ENCODE data around the gene GFI1B. TPM values are rescaled to one million over a fixed set of nuclear protein-coding genes. Genes with fewer than 3 reads are reported as not detected.

GFI1B gene
- total RNA-seq, 1 experiment from 2014 or later, result not detected

DNA sequence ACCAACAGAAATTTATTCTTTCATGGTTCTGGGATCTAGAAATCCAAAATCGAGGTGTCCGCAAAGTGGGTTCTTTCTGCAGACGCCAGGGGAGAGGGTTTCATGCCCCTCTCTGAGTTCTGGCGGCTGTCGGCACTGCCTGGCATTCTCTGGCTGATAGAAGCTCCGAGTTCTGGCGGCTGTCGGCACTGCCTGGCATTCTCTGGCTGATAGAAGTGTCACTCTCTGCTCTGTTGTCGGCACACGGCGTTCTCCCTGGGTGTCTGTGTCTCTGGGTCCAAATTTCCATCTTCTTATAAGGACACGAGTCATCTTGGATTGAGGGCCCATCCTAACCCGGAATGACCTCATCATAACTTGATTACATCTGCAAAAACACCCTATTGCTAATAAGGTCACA is 7.6 kb downstream of the GFI1B start:
- Mint-ChIP-seq H3K4me3 (ENCODE audit: low read depth, unreplicated experiment) (no peak overlapping the region), H3K36me3 (ENCODE audit: insufficient read depth, unreplicated experiment) (peaks cover 5% of the 10 kb centered on the region), H3K9me3 (ENCODE audit: low read depth, unreplicated experiment) (no peaks in the 10 kb centered on the region), H3K4me1 (ENCODE audit: low read depth, unreplicated experiment) (no peaks in the 10 kb centered on the region), H3K27ac (ENCODE audit: unreplicated experiment) (no peak overlapping the region), H3K27me3 (ENCODE audit: unreplicated experiment) (peaks cover 54% of the 10 kb centered on the region)
- no peak for DNase-seq
- CTCF ChIA-PET, result no interaction called here
- BruUV-seq (replicated peaks), result no TSS peak
- intact Hi-C loops (cut with micrococcal nuclease; ENCODE audit: unreplicated experiment), result no loop called here
- no peak for TF ChIP-seq CTCF (IDR thresholded peaks at IDR 0.05; ENCODE audit: unreplicated experiment)

DNA sequence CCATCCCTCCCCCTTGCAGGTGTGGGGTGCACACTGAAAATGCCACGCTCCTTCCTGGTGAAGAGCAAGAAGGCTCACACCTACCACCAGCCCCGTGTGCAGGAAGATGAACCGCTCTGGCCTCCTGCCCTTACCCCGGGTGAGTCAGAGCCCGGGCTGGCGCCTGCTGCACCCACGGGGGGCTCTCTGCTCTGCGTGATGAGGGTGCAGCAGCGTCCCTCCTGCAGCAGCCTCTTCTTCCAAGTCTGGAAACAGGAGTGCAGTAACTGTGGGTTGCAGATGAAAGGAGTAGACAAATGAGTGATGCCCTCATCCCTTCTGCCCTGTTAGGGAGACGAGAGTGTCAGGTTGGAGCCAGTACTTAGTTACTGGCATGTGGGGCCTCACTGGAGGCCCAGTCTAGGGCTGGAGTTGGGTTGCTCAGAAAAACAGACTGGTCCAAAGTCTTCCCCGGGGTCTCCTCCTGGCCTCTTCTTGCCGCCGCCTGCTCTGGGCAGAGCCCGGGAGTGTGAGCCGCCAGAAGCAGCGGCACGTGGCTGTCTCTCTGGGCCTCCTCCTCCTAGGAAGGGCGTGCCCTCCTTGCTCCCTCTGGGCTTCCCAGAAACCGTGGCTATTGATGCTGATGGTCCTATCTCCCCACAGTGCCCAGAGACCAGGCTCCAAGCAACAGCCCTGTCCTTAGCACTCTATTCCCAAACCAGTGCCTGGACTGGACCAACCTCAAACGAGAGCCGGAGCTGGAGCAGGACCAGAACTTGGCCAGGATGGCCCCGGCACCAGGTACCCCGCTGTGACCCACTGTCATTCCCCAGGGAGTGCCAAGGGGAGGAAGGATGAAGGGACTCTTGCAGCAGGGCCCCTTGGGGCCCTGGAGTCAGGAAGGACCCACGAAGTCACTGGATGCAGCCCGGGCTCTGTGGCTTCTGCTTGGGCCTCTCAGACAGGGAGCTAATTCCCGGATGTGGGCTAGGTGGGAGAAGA is 8.4 kb downstream of the GFI1B start:
- intact Hi-C loops (cut with micrococcal nuclease; ENCODE audit: unreplicated experiment), result no loop called here
- CTCF ChIA-PET, result interaction anchor here (0.6 kb wide), 1 partner anchor 61 kb away, joined by 4 read pairs; no protein-coding TSS in a partner anchor

GRCh38 chr9:132988244-132989013 is 9.9 kb downstream of the GFI1B start:
- no TSS peak for BruUV-seq (replicated peaks)
- H3K4me1 Mint-ChIP-seq (ENCODE audit: low read depth, unreplicated experiment), result no peaks in the 10 kb centered on the region
- intact Hi-C loops (cut with micrococcal nuclease; ENCODE audit: unreplicated experiment), result no loop called here
- no peaks in the 10 kb centered on the region for H3K9me3 Mint-ChIP-seq (ENCODE audit: low read depth, unreplicated experiment)
- no peak for DNase-seq
- TF ChIP-seq CTCF (IDR thresholded peaks at IDR 0.05; ENCODE audit: unreplicated experiment), result no peak
- peaks cover 68% of the 10 kb centered on the region for H3K27me3 Mint-ChIP-seq (ENCODE audit: unreplicated experiment)
- CTCF ChIA-PET, result no interaction called here
- no peak overlapping the region for H3K4me3 Mint-ChIP-seq (ENCODE audit: low read depth, unreplicated experiment)
- peaks cover 5% of the 10 kb centered on the region for H3K36me3 Mint-ChIP-seq (ENCODE audit: insufficient read depth, unreplicated experiment)
- H3K27ac Mint-ChIP-seq (ENCODE audit: unreplicated experiment), result no peak overlapping the region

More for the DNA sequence above, 8.4 kb downstream of the GFI1B start:
- TF ChIP-seq CTCF (IDR thresholded peaks at IDR 0.05; ENCODE audit: unreplicated experiment), result no peak
- Mint-ChIP-seq H3K4me1 (ENCODE audit: low read depth, unreplicated experiment) (no peaks in the 10 kb centered on the region), H3K4me3 (ENCODE audit: low read depth, unreplicated experiment) (no peak overlapping the region), H3K27me3 (ENCODE audit: unreplicated experiment) (peaks cover 60% of the 10 kb centered on the region), H3K36me3 (ENCODE audit: insufficient read depth, unreplicated experiment) (peaks cover 5% of the 10 kb centered on the region), H3K9me3 (ENCODE audit: low read depth, unreplicated experiment) (no peaks in the 10 kb centered on the region), H3K27ac (ENCODE audit: unreplicated experiment) (no peak overlapping the region)
- no TSS peak for BruUV-seq (replicated peaks)
- DNase-seq, result no peak

DNA sequence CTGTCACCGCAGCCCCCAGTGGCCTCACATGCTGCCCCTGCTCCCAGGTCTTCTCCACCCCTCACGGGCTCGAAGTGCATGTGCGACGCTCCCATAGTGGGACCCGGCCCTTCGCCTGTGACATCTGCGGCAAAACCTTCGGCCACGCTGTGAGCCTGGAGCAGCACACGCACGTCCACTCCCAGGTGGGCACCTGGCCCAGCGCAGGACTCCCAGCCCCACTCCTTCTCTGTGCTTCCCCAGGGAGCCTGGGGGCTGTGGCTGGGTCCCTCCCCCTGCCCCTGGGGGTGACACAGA is 10.5 kb downstream of the GFI1B start:
- intact Hi-C loops (cut with micrococcal nuclease; ENCODE audit: unreplicated experiment), result no loop called here
- BruUV-seq (replicated peaks), result no TSS peak
- no peak for DNase-seq
- Mint-ChIP-seq H3K4me3 (ENCODE audit: low read depth, unreplicated experiment) (no peak overlapping the region), H3K36me3 (ENCODE audit: insufficient read depth, unreplicated experiment) (peaks cover 5% of the 10 kb centered on the region), H3K4me1 (ENCODE audit: low read depth, unreplicated experiment) (no peaks in the 10 kb centered on the region), H3K27me3 (ENCODE audit: unreplicated experiment) (peaks cover 73% of the 10 kb centered on the region), H3K9me3 (ENCODE audit: low read depth, unreplicated experiment) (no peaks in the 10 kb centered on the region), H3K27ac (ENCODE audit: unreplicated experiment) (no peak overlapping the region)
- no peak for TF ChIP-seq CTCF (IDR thresholded peaks at IDR 0.05; ENCODE audit: unreplicated experiment)
- CTCF ChIA-PET, result no interaction called here
